ENCODE data around the gene CEP85. TPM values are rescaled to one million over a fixed set of nuclear protein-coding genes. Genes with fewer than 3 reads are reported as not detected.
A peak's percentile ranks its signal among the peaks of the same experiment; 100 is the strongest.

The CEP85 gene
- total and polyA plus RNA-seq, 9 of the 15 experiments (the other 6 are each of a cell fraction or from before 2014, with no cell fraction given): 42.1 to 140 (median 92.6) TPM

DNA sequence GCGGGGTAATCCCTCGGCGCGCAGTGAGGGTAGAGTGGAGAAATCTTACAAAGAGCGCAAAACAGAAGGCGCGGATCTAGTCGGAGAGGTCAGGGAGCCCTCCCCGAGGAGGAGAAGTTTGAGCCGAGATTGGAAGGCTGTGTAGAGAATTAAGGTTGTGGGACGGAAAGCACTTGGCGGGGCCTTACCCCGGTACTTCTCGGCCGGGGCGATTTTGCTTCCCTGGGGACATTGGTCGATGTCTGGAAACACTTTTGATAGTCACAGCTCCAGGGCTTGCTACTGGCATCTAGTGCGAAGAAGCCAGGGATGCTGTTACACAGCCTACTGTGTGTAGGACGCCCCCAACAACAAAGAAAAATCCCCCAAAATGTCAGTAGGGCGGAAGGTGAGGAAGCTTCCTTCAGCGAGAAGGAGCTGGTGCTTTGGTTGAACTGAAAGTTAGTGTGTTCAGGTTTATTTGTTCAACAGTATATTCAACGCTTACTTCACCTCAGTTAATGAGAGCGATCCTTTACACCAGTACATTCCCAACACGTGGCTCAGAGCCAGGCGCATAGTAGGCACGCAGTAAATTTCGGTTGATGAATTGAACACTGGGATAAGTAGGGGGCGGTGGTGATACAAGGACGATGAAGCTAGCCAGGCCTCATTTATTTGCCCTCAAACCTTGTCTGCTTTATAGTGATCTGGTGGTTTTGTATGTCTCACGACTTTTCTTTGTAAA lies 807 bp downstream of the CEP85 start (continued):
- peak; percentile 91 for TF ChIP-seq NFIC (IDR thresholded peaks at IDR 0.05)
- TF ChIP-seq, protein P1, sequence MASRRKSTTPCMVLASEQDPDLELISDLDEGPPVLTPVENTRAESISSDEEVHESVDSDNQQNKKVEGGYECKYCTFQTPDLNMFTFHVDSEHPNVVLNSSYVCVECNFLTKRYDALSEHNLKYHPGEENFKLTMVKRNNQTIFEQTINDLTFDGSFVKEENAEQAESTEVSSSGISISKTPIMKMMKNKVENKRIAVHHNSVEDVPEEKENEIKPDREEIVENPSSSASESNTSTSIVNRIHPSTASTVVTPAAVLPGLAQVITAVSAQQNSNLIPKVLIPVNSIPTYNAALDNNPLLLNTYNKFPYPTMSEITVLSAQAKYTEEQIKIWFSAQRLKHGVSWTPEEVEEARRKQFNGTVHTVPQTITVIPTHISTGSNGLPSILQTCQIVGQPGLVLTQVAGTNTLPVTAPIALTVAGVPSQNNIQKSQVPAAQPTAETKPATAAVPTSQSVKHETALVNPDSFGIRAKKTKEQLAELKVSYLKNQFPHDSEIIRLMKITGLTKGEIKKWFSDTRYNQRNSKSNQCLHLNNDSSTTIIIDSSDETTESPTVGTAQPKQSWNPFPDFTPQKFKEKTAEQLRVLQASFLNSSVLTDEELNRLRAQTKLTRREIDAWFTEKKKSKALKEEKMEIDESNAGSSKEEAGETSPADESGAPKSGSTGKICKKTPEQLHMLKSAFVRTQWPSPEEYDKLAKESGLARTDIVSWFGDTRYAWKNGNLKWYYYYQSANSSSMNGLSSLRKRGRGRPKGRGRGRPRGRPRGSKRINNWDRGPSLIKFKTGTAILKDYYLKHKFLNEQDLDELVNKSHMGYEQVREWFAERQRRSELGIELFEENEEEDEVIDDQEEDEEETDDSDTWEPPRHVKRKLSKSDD (conservative IDR thresholded peaks at IDR 0.05; ENCODE audit: low read length): 0 out of 2 replicates have a peak, but pooled peaks have one; percentile 19
- TF ChIP-seq, protein P2, sequence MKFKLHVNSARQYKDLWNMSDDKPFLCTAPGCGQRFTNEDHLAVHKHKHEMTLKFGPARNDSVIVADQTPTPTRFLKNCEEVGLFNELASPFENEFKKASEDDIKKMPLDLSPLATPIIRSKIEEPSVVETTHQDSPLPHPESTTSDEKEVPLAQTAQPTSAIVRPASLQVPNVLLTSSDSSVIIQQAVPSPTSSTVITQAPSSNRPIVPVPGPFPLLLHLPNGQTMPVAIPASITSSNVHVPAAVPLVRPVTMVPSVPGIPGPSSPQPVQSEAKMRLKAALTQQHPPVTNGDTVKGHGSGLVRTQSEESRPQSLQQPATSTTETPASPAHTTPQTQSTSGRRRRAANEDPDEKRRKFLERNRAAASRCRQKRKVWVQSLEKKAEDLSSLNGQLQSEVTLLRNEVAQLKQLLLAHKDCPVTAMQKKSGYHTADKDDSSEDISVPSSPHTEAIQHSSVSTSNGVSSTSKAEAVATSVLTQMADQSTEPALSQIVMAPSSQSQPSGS (CRISPR knock-in tag; IDR thresholded peaks at IDR 0.05): no peak
- TF ChIP-seq NEUROD1 (IDR thresholded peaks at IDR 0.05; ENCODE audit: borderline replicate concordance, low read depth, low read length, partially characterized antibody): no peak
- TF ChIP-seq ZNF561 (CRISPR knock-in tag; conservative IDR thresholded peaks at IDR 0.05): no peak
- TF ChIP-seq ZNF263 (CRISPR knock-in tag; IDR thresholded peaks at IDR 0.05; ENCODE audit: borderline replicate concordance): no peak
- no peak for TF ChIP-seq C11orf30 (IDR thresholded peaks at IDR 0.05; ENCODE audit: low read depth)
- TF ChIP-seq MCM3 (IDR thresholded peaks at IDR 0.05): no peak
- 0 out of 2 replicates have a peak, but pooled peaks have one; percentile 21 for TF ChIP-seq ELF4 (CRISPR knock-in tag; IDR thresholded peaks at IDR 0.05)
- peak; percentile 8; the same call in 1 of the 2 replicates for TF ChIP-seq RAD51 (IDR thresholded peaks at IDR 0.05; ENCODE audit: borderline replicate concordance, low read depth)
- no peak for TF ChIP-seq TOE1 (IDR thresholded peaks at IDR 0.05; ENCODE audit: borderline replicate concordance)
- TF ChIP-seq TOE1 (CRISPR knock-in tag; IDR thresholded peaks at IDR 0.05; ENCODE audit: borderline replicate concordance, low read depth): 0 out of 2 replicates have a peak, but pooled peaks have one; percentile 7
- TF ChIP-seq ZNF76 (CRISPR knock-in tag; IDR thresholded peaks at IDR 0.05; ENCODE audit: borderline replicate concordance): no peak
- TF ChIP-seq ZNF766 (CRISPR knock-in tag; conservative IDR thresholded peaks at IDR 0.05): peak; percentile 77; the same call in 1 of the 2 replicates
- no peak for TF ChIP-seq ZNF764 (CRISPR knock-in tag; IDR thresholded peaks at IDR 0.05; ENCODE audit: low read depth)
- TF ChIP-seq, protein P3, sequence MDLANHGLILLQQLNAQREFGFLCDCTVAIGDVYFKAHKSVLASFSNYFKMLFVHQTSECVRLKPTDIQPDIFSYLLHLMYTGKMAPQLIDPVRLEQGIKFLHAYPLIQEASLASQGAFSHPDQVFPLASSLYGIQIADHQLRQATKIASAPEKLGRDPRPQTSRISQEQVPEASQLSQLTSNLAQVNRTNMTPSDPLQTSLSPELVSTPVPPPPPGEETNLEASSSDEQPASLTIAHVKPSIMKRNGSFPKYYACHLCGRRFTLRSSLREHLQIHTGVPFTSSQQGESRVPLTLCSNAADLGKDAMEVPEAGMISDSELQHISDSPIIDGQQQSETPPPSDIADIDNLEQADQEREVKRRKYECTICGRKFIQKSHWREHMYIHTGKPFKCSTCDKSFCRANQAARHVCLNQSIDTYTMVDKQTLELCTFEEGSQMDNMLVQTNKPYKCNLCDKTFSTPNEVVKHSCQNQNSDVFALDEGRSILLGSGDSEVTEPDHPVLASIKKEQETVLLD (IDR thresholded peaks at IDR 0.05): peak; percentile 13; the same call in 1 of the 2 replicates
- TF ChIP-seq NCOR1 (IDR thresholded peaks at IDR 0.05): no peak

Data from K562 (cell line).